ENCODE results near the gene LCE2B. TPM values are rescaled to one million over a fixed set of nuclear protein-coding genes. Genes with fewer than 3 reads are reported as not detected.

The LCE2B gene
- not detected in 2 replicates for total RNA-seq (2014; rRNA removed; shearing (Covaris generic))

GRCh38 chr1:152685823-152686222 is at the start of gene LCE2B:
Gene LCE2B, plus strand, starts transcription at chr1:152686123. Its CDS starts 721 bp downstream, at chr1:152686844.

GRCh38 chr1:152663098-152663497 is 22.8 kb upstream of the LCE2B start, which contains the start of gene LCE2D:
Gene LCE2D, plus strand, starts transcription at chr1:152663380. Its CDS starts 726 bp downstream, at chr1:152664106.

GRCh38 chr1:152674983-152675382 is 10.9 kb upstream of the LCE2B start, which contains the start of gene LCE2C:
Gene LCE2C, plus strand, starts transcription at chr1:152675279. Its CDS starts 737 bp downstream, at chr1:152676016.

GRCh38 chr1:152697701-152698600 is 12.0 kb downstream of the LCE2B start, which contains the start of gene LCE2A:
Gene LCE2A, plus strand, starts transcription at chr1:152698345. Its CDS starts 557 bp downstream, at chr1:152698902.

GRCh38 chr1:152707860-152708259 is 21.9 kb downstream of the LCE2B start, which contains the start of gene LCE4A:
Gene LCE4A, plus strand, starts transcription at chr1:152708160. Its CDS starts 916 bp downstream, at chr1:152709076.

Other genes starting within 250 kb of the LCE2B start
- gene LCE5A, start 175.3 kb upstream of the LCE2B start, total RNA-seq (2014; rRNA removed; shearing (Covaris generic)) = not detected in 2 replicates
- not detected in 2 replicates for gene CRCT1, start 171.6 kb upstream of the LCE2B start, total RNA-seq (2014; rRNA removed; shearing (Covaris generic))
- not detected in 2 replicates for gene LCE3E, start 119.3 kb upstream of the LCE2B start, total RNA-seq (2014; rRNA removed; shearing (Covaris generic))
- not detected in 2 replicates for gene LCE3D, start 105.6 kb upstream of the LCE2B start, total RNA-seq (2014; rRNA removed; shearing (Covaris generic))
- gene LCE3C, start 85.9 kb upstream of the LCE2B start, total RNA-seq (2014; rRNA removed; shearing (Covaris generic)) = not detected in 2 replicates
- gene LCE3B, start 72.3 kb upstream of the LCE2B start, total RNA-seq (2014; rRNA removed; shearing (Covaris generic)) = not detected in 2 replicates
- not detected in 2 replicates for gene LCE3A, start 63.0 kb upstream of the LCE2B start, total RNA-seq (2014; rRNA removed; shearing (Covaris generic))
- gene LCE2D, start 22.7 kb upstream of the LCE2B start, total RNA-seq (2014; rRNA removed; shearing (Covaris generic)) = not detected in 2 replicates
- gene LCE2C, start 10.8 kb upstream of the LCE2B start, total RNA-seq (2014; rRNA removed; shearing (Covaris generic)) = not detected in 2 replicates
- gene LCE2A, start 12.2 kb downstream of the LCE2B start, total RNA-seq (2014; rRNA removed; shearing (Covaris generic)) = not detected in 2 replicates
- gene LCE4A, start 22.0 kb downstream of the LCE2B start, total RNA-seq (2014; rRNA removed; shearing (Covaris generic)) = not detected in 2 replicates
- gene KPRP, start 71.9 kb downstream of the LCE2B start, total RNA-seq (2014; rRNA removed; shearing (Covaris generic)) = not detected in 2 replicates
- not detected in 2 replicates for gene LCE1F, start 89.0 kb downstream of the LCE2B start, total RNA-seq (2014; rRNA removed; shearing (Covaris generic))
- gene LCE1E, start 100.1 kb downstream of the LCE2B start, total RNA-seq (2014; rRNA removed; shearing (Covaris generic)) = not detected in 2 replicates
- gene LCE1D, start 110.6 kb downstream of the LCE2B start, total RNA-seq (2014; rRNA removed; shearing (Covaris generic)) = not detected in 2 replicates
- not detected in 2 replicates for gene LCE1C, start 120.5 kb downstream of the LCE2B start, total RNA-seq (2014; rRNA removed; shearing (Covaris generic))
- not detected in 2 replicates for gene LCE1B, start 125.8 kb downstream of the LCE2B start, total RNA-seq (2014; rRNA removed; shearing (Covaris generic))
- gene LCE1A, start 141.3 kb downstream of the LCE2B start, total RNA-seq (2014; rRNA removed; shearing (Covaris generic)) = not detected in 2 replicates
- gene LCE6A, start 156.7 kb downstream of the LCE2B start, total RNA-seq (2014; rRNA removed; shearing (Covaris generic)) = not detected in 2 replicates
- not detected in 2 replicates for gene LCE7A, start 173.9 kb downstream of the LCE2B start, total RNA-seq (2014; rRNA removed; shearing (Covaris generic))
- gene SMCP, start 192.2 kb downstream of the LCE2B start, total RNA-seq (2014; rRNA removed; shearing (Covaris generic)) = not detected in 2 replicates
- 0.08 TPM in 1 of 2 replicates, not detected in the other for gene IVL, start 222.4 kb downstream of the LCE2B start, total RNA-seq (2014; rRNA removed; shearing (Covaris generic))

Data from A375 (cell line).